Panc1 (cell line): ENCODE measurements around the gene SWSAP1. TPM values are rescaled to one million over a fixed set of nuclear protein-coding genes. Genes with fewer than 3 reads are reported as not detected.

Experiments
- ATAC-seq: fragments of 200-7000 bp; cut with Tn5 transposase; 2 replicates; pipeline ENCODE4 v1.9.1; 2020; ENCODE audit warnings: mild to moderate bottlenecking, moderate library complexity
- BruUV-seq: library from RNA; stranded (reverse); fragments of 400-500 nt; replicated peaks from 2 replicates; lab custom pipeline; 2021; lab: Mats Ljungman, UMichigan
- CTCF ChIA-PET: fragments of 300-600 bp; sonication (Branson Sonifier 250); formaldehyde crosslinking; loops from one replicate; lab custom pipeline; 2022; ENCODE audit warnings: antibody characterized with exemption; lab: Charles Lee
- POLR2A ChIA-PET: fragments of 300-600 bp; sonication (Branson Sonifier 250); formaldehyde crosslinking; loops from one replicate; lab custom pipeline; 2022; ENCODE audit warnings: antibody characterized with exemption; lab: Charles Lee
- DNase-seq: peaks from one replicate; pipeline ENCODE4 v3.0.0-alpha.2; 2010; ENCODE audit warnings: low read depth, low spot score
- H3K27ac ChIP-seq: 2 replicates; pipeline ENCODE4 v1.5.1; 2011; ENCODE audit warnings: mild to moderate bottlenecking, low read length, inconsistent platforms
- H3K27me3 ChIP-seq: fragments of 200-500 bp; sonication (Bioruptor generic); 2 replicates; pipeline ENCODE4 v1.6.0; 2014; ENCODE audit warnings: low read length, inconsistent platforms; ENCODE audit not compliant: control insufficient read depth, insufficient read depth
- H3K36me3 ChIP-seq: fragments of 200-500 bp; sonication (Bioruptor generic); 2 replicates; pipeline ENCODE4 v1.5.1; 2014; ENCODE audit warnings: inconsistent platforms, mild to moderate bottlenecking, low read length, moderate library complexity; ENCODE audit not compliant: control insufficient read depth, insufficient read depth
- H3K4me1 ChIP-seq: 2 replicates; pipeline ENCODE4 v1.5.1; 2011; ENCODE audit warnings: inconsistent platforms, mild to moderate bottlenecking, low read length, moderate library complexity; ENCODE audit not compliant: control insufficient read depth, insufficient read depth
- H3K4me3 ChIP-seq, 2 experiments: 2 replicates each; pipeline ENCODE4 v1.5.1; 2011 to 2012; ENCODE audit warnings: low read depth in 2 of 2, low read length in 2 of 2, mild to moderate bottlenecking in 2 of 2, inconsistent platforms in 1 of 2, moderate library complexity in 1 of 2
- H3K9me3 ChIP-seq: fragments of 200-500 bp; sonication (Bioruptor generic); 2 replicates; pipeline ENCODE4 v1.5.1; 2014; ENCODE audit warnings: low read depth, mild to moderate bottlenecking, inconsistent platforms, low read length, moderate library complexity; ENCODE audit not compliant: control insufficient read depth, insufficient read depth
- CTCF ChIP-seq: fragments of 450-650 bp; IDR thresholded peaks from 2 replicates; pipeline ENCODE4 v1.5.1; 2017; ENCODE audit warnings: mild to moderate bottlenecking
- POLR2AphosphoS5 ChIP-seq: IDR thresholded peaks from 2 replicates; pipeline ENCODE4 v1.6.1; 2012; ENCODE audit warnings: mild to moderate bottlenecking, low read depth, low read length, moderate library complexity
- REST ChIP-seq, 2 experiments: IDR thresholded peaks; 2 replicates each; pipeline ENCODE4 v1.6.1; 2011 to 2012; ENCODE audit warnings: low read depth in 2 of 2, control low read depth in 1 of 2, low read length in 1 of 2, mild to moderate bottlenecking in 1 of 2, moderate library complexity in 1 of 2; ENCODE audit not compliant: insufficient read depth in 1 of 2
- SIN3A ChIP-seq: IDR thresholded peaks from 2 replicates; pipeline ENCODE4 v1.6.1; 2012; ENCODE audit warnings: low read depth, mild to moderate bottlenecking, low read length, moderate library complexity, borderline replicate concordance; ENCODE audit not compliant: insufficient read depth
- TCF7L2 ChIP-seq: IDR thresholded peaks from 2 replicates; pipeline ENCODE4 v1.6.1; 2011; ENCODE audit warnings: mild to moderate bottlenecking, low read depth, low read length, inconsistent platforms
- in situ Hi-C: cut with HindIII; loops from 2 replicates; pipeline ENCODE4 v1.10.0; 2016; ENCODE audit warnings: low sequenced_read_pairs, low pct_unique_long_range_greater_than_20kb
- intact Hi-C: fragments of 100-400 bp; cut with micrococcal nuclease; formaldehyde crosslinking; loops from one replicate; pipeline ENCODE4 v1.10.0; 2022; ENCODE audit not compliant: unreplicated experiment
- total RNA-seq: library from RNA; stranded (reverse); gene quantifications from one replicate; pipeline ENCODE4 v1.2.1, GENCODE V29; 2021; ENCODE audit not compliant: unreplicated experiment

Gene SWSAP1
- total RNA-seq, 1 experiment from 2014 or later = 3.1 TPM

- no TSS peak for BruUV-seq
- peaks cover 15% of the 10 kb centered on the region for H3K4me1 ChIP-seq
- ChIA-PET POLR2A (interaction anchor here (0.6 kb wide), 1 partner anchor 831 kb away, joined by 5 read pairs; no protein-coding TSS in a partner anchor), CTCF (no interaction called here)
- intact Hi-C loops = no loop called here
- H3K27me3 ChIP-seq = no peaks in the 10 kb centered on the region
- no peak overlapping the region for H3K4me3 ChIP-seq
- TF ChIP-seq REST (IDR thresholded peaks at IDR 0.05; ENCODE audit: insufficient read depth in 1 of 2, low read depth in 2 of 2, low read length in 1 of 2) (no peak), SIN3A (no peak), TCF7L2 (no peak), CTCF (no peak), POLR2AphosphoS5 (no peak)
- H3K36me3 ChIP-seq = no peaks in the 10 kb centered on the region; the same call in 1 of the 2 replicates
- ATAC-seq (no peak), DNase-seq (no peak)
- H3K27ac ChIP-seq = no peak overlapping the region
- in situ Hi-C loops = no loop called here
- no peaks in the 10 kb centered on the region for H3K9me3 ChIP-seq
Measured at GRCh38 chr19:11325544-11325943, 48.9 kb upstream of the SWSAP1 start.

- intact Hi-C loops = no loop called here
- no peak overlapping the region for H3K4me3 ChIP-seq
- H3K27me3 ChIP-seq = no peaks in the 10 kb centered on the region
- BruUV-seq = no TSS peak
- no peak for TF ChIP-seq SIN3A
- TF ChIP-seq TCF7L2 = no peak
- TF ChIP-seq POLR2AphosphoS5 = no peak
- TF ChIP-seq REST (IDR thresholded peaks at IDR 0.05; ENCODE audit: insufficient read depth in 1 of 2, low read depth in 2 of 2, low read length in 1 of 2) = no peak
- no peak for TF ChIP-seq CTCF
- no peak for DNase-seq
- no peak for ATAC-seq
- in situ Hi-C loops = no loop called here
- H3K9me3 ChIP-seq = no peaks in the 10 kb centered on the region
- ChIA-PET CTCF (no interaction called here), POLR2A (interaction anchor here (0.6 kb wide), 1 partner anchor 15 kb away, joined by 8 read pairs; no protein-coding TSS in a partner anchor)
- no peaks in the 10 kb centered on the region for H3K4me1 ChIP-seq
- H3K27ac ChIP-seq = no peak overlapping the region
- H3K36me3 ChIP-seq = no peaks in the 10 kb centered on the region; the same call in 1 of the 2 replicates
Measured at GRCh38 chr19:11330127-11330526, 44.3 kb upstream of the SWSAP1 start.
